GM21576 (cell line): ENCODE data around the gene SMIM15.
"Not testable (repeated sequence)": the region's sequence is repeated elsewhere in the genome, so short reads cannot be mapped to it uniquely, and the experiment has no call there.

Experiments
- ATAC-seq: cut with Tn5 transposase; IDR thresholded peaks from one replicate; pipeline ENCODE4 v1.9.1; 2021; ENCODE audit warnings: mild to moderate bottlenecking, moderate library complexity; ENCODE audit not compliant: unreplicated experiment

Gene SMIM15, protein sequence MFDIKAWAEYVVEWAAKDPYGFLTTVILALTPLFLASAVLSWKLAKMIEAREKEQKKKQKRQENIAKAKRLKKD

DNA sequence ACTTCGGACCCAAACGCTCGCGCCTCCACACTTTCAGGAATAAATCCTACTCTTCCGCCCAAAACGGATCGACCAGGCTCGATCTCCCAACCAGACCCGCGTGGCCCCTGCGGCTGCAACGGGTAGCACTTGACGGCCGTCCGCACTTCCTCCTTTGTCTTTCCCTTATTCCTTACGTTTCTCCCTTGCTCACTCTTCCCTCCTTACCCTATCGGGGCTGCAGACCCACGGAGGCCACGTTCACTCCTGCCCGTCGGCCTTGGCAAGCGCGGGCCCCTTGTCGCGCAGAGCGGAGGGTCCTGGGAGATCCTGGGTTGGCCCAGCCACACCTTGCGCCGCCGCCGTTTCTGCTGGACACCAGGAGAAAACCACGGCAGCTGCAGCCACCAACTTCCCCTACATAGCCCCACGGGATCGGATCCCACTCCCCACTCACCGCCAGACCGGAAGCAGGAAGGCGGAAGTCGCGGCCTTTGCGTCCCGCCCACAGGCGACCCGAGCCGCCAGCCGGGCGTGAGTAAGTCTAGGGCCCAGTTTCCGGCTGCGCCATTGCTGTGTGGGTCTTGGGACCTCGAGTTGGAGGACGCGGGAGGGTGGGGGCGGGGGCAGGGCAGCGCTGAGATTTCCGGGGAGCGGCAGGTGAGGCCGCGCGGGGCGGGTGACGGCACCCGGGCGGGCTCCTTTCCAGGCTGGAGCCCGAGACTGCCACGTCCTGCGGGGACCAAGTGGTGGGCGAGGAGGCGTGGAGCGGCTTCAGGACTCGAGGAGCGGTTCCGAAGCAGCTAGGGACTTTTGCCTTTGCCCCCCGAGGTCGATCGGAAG lies at the start of gene SMIM15:
Gene SMIM15, minus strand, starts transcription at position 459 of the 822 bp plus-strand sequence. CDS start 2,297 bp downstream, outside the sequence.
- ATAC-seq: peak; percentile 98

DNA sequence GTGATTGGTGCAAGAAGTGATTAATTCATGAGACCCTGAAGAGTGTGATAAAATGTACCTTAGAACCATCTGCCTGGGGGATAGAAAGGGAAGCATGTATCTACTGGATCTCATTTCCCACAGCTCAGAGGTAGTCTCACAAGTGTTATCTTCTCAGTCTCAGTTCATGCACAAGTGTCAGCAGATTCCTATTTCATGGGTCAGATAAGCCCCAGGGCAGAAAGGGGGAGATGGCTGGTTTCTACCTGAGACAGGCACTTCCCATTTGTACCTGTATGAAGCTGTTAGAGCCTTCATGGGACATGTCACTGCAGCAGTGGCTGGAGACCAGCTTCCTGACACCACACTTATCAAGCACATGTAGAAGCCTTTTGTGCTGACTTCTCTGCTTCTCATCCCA lies 45.6 kb upstream of the SMIM15 start:
- no peak for ATAC-seq

DNA sequence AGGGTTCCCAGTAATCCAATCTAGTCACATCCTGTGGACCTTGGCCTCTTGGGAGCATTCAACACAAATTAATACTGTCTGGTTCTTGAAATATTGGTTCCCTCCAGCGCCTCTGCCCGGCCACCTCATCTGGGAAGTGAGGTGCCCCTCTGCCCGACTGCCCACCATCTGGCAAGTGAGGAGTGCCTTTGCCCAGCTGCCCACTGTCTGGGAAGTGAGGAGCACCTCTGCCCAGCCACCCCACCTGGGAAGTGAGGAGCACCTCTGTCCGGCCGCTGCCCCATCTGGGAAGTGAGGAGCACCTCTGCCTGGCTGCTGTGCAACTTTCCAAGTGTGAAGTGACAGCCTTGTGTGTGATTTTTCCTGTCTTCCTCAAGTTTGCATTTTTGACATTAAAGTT lies 42.7 kb upstream of the SMIM15 start:
- no peak for ATAC-seq

DNA sequence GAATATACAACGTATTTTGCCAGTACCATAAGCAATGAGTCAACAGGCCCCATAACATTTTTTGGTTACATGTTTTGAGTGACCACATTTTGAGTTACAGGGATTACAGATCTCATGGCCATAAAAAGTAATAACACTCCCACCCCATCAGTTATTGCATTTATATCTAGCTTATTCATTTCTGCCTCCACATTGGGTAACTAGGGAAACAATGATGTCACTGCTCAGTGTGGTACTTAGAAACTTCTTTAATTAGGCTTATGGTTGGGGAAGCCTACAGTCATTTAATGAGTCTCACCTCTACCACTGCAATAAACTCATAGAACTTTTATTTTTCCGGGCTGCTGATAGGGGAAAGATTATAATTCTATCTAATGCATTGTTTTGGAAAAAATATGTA lies 39.9 kb upstream of the SMIM15 start:
- no peak for ATAC-seq

GRCh38 chr5:61200582-61201155 lies 38.4 kb upstream of the SMIM15 start:
- no peak for ATAC-seq

DNA sequence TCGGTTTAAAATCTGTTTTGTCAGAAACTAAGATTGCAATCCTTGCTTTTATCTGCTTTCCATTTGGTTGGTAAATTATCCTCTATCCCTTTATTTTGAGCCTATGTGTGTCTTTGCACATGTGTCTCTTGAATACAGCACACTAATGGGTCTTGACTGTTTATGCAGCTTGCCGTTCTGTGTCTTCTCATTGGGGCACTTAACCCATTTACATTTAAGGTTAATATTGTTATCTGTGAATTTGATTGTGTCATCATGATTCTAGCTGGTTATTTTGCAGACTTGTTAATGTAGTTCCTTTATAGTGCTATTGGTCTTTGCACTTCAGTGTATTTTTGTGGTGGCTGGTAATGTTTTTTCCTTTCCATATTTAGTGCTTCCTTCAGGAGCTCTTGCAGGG lies 36.3 kb upstream of the SMIM15 start:
- ATAC-seq: no peak

GRCh38 chr5:61187826-61188225 lies 25.6 kb upstream of the SMIM15 start:
- not testable (repeated sequence) for ATAC-seq

GRCh38 chr5:61187352-61187751 lies 25.1 kb upstream of the SMIM15 start:
- ATAC-seq: not testable (repeated sequence)

DNA sequence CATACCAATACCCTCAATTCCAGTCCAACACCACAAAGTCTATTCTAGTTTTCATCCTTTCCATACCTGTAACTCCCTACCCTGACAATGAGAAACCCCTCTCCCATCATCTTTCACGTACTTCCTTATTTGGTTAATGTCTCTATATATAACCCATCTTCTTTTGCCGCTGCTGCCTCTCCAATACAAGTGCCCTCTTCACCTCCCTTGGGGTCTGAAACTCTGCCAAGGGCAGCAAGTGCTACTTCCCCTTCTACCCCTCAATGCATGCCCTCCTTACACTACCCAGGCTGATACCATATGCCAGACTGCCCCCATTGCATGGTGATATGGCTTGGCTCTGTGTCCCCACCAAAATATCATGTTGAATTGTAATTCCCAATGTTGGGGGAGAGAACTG lies 24.4 kb upstream of the SMIM15 start:
- no peak for ATAC-seq

GRCh38 chr5:61184708-61185107 lies 22.4 kb upstream of the SMIM15 start:
- no peak for ATAC-seq

DNA sequence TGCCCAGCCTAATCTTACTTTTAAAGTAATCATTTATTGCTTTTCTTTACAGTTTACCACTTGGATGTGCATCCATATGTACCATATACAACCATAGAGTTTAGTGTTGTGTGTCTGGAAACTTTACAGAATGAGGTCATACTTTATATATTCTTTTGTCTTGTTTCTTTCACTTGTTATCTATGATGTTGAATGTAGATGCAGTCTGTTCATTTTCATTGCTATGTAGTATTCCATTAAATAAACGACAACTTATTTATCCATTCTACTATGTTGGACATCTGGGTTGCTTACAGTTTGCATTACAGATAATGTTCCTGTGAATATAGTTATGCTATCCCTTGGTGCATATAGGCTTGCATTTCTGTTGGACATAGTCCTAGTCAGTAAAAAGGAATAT lies 21.3 kb upstream of the SMIM15 start:
- no peak for ATAC-seq

- no peak for ATAC-seq
Measured at GRCh38 chr5:61182449-61182848, 20.2 kb upstream of the SMIM15 start.

DNA sequence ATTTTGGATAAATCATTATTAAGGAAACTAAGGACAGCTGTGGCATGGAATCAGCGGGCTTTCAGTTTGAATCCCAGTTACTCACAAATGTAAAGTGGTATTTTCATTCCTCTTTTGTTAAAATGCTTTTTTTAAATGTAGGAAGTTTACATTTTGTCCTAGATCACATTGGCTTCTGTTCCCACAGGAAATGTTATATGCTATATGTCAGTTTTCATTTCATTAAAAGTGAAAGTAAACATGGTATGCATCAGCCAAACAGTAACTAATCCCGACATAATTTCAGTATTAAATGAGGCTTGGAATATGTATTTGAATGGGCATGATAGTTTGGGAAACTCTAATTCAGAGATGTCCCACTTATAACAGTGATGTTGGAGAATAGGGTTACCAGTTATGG lies 18.6 kb upstream of the SMIM15 start:
- ATAC-seq: no peak

DNA sequence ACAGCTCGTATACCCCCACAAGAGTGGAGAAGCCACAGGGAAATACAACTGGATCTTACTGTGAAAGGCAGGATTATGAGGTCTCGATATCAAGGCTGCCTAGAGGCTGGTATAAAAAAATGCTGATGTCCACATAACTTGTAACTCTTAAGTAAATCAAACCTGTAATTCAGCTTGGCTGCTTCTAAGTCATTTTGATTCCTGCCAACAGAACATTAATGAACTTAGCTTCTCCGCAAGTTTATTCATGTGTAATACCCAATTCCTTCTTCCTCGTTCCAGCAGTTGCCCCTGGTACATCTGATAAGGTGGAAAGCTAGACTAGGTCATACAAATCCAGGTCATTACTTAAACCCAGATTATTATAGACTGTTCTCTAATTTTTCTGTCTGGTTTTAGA lies 16.4 kb upstream of the SMIM15 start:
- ATAC-seq: no peak

- peak; percentile 84 for ATAC-seq
Measured at GRCh38 chr5:61177716-61178115, 15.4 kb upstream of the SMIM15 start.

DNA sequence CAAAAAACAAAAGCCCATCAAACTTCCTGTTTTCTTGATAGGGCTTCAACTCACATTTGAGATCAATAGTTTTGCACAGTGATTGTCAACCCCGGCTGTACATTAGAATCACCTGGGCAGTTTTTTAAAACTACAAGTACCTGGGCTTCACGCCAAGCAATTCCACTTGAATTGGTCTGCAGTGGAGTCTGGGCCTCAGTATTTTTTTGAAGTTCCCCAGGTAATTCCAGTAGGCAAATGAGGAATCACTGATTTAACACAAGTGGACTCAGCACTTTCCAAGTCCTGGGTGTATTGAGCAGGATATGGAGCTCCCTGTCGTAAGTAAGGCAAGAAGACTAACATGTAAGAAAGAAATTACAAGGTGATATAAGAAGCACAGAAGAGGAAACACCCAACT lies 14.8 kb upstream of the SMIM15 start:
- ATAC-seq: no peak

GRCh38 chr5:61176631-61177030 lies 14.4 kb upstream of the SMIM15 start:
- no peak for ATAC-seq

GRCh38 chr5:61171479-61171878 lies 9.2 kb upstream of the SMIM15 start:
- ATAC-seq: no peak

GRCh38 chr5:61168951-61169350 lies 6.7 kb upstream of the SMIM15 start:
- no peak for ATAC-seq

DNA sequence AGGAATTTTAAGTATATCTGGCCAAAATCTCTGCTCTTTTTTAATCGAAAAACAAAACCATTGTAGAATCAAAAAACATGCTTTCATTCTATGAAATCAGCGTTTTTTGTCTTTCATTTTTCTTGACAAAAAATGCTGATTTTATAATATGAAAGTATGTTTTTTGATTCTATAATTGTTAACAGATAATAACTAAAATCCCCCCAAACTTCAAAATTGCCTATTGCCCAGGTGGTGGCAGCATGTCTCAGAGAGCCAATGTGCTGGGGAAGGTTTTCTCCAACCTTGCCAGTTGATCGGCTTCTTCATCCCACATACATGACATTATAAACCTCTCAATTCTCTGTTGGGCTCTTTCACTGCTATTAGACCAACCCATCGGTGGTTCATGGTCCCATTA lies 5.1 kb upstream of the SMIM15 start:
- no peak for ATAC-seq

DNA sequence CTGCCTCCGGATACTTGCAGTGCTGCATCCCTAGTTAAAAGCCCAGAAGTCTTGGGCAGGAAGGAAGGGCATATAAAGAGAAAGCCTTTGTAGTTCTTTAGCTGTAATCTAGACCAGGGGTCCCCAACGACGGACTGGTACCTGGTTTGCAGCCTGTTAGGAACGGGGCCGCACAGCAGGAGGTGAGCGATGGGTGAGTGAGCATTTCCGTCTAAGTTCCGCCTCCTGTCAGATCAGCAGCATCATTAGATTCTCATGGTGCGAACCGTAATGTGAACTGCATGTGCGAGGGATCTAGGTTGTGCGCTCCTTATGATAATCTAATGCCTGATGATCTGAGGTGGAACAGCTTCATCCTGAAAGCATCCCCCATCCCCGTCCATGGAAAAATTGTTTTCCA lies 1.6 kb upstream of the SMIM15 start:
- ATAC-seq: no peak

- no peak for ATAC-seq
Measured at GRCh38 chr5:61162832-61163567, 732 bp upstream of the SMIM15 start.
